Fibroblast of skin of left quadriceps (primary cell): ENCODE measurements around the gene SERPINI2.
"Not testable (repeated sequence)": the region's sequence is repeated elsewhere in the genome, so short reads cannot be mapped to it uniquely, and the experiment has no call there.

ENCODE experiments used
- DNase-seq, 2 experiments: peaks; one replicate each; pipeline ENCODE4 v3.0.0-alpha.2; 2013; ENCODE audit warnings: low read depth in 2 of 2

The SERPINI2 gene

DNA sequence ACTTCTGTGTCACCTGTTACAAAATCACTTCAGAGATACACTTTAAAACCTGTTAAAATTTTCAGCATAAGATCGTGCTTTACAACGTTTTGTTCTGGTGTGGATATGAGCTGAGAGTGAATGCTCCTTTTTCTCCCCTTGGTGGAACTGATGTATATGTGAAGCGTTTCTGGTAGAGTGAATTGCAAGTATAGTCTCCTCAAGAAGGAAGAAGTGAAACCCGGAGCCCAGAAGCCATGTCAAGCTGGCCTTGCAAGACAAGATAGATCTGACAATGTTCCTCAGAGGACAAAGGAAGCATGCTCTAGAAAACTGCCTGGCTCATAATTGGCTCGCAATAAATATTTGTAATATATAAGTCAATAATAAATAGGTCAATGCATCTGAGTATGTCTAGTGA, 23.6 kb downstream of the SERPINI2 start:
- DNase-seq, result no peak

DNA sequence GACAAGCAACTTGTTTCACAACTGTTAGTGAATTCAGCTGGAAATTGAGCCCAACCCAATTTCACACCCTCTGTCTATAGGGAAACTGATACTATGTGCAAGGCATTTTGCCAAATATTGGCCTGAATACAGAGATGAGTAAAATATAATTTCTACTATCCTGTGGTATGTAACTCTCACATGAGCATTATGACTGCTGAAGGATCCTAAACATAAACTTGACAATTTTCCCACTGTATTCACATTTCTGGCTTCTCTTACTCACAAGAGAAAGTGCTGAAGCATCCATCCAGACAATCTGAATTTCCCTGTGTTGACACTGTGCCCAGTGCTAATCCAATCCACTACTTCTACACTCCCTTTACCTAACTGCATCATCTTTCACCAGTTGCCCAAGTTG, 28.4 kb downstream of the SERPINI2 start:
- no peak for DNase-seq

DNA sequence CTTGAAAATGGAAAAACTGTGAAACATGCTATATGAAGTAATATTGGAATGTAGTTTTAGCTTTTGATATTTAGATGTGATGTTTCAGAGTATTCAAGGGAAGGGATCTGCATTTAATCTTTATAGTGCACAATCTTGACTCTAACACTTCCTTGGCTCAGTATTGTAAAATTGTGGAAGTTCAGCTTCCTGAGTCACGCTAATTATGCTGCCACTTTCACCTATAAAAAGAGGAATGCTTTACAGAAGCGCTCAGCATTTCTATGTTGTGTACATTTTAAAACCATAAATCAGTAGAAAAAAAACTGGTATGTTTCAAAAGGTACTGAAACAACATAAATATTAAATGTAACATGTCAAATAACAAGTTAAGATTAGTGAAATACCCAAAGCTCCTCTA, 32.6 kb downstream of the SERPINI2 start:
- no peak for DNase-seq

DNA sequence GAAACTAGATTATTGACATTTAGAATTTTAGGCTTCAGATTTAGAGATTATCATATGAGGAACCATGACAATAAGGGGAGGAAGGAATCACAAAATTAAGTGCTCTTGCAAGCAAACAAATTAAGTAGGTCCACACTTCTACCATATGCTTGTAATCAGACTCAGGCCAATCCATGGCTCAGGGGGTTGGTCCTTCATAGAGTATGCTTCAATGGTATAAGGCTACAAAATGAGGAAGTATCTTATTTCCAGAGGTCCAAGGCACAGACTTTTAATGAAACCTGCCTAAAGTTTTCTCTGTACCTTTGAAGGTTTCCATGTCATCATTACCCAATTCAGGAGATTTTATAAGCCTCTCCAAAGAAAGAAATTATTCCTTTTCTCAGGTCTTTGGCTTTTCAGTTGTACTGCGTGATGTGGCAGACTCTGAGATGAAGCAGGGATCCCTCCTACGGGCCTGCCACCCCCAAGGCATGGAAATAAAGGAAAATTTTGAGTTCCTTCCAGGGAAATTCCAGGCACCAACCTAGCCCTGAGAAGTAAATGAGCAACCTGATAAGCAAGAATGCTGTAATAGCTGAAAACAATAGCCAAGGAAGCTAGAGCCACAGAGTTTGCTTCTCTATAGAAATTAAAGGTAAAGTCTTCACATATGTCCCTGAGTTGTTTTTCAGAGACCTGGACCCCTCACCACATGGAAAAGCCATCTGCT, 36.3 kb downstream of the SERPINI2 start:
- DNase-seq, result no peak

DNA sequence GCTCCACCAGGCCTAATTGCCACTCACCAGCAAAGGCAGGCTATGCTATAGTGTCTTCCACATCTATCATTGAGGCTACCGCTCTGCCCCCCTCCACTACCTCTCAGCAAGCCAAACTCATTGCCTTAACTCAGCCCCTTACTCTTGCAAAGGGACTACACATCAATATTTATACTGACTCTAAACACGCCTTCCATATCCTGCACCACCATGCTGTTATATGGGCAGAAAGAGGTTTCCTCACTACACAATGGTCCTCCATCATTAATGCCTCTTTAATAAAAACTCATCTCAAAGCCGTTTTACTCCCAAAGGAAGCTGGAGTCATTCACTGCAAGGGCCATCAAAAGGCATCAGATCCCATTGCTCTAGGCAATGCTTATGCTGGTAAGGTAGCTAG, 46.9 kb downstream of the SERPINI2 start:
- not testable (repeated sequence) for DNase-seq

DNA sequence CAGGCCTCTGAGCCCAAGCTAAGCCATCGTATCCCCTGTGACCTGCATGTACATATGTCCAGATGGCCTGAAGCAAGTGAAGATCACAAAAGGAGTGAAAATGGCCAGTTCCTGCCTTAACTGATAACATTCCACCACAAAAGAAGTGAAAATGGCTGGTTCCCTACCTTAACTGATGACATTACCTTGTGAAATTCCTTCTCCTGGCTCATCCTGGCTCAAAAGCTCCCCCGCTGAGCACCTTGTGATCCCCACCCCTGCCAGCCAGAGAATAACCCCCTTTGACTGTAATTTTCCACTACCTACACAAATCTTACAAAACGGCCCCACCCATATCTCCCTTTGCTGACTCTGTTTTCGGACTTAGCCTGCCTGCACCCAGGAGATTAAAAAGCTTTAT, 51.4 kb downstream of the SERPINI2 start:
- DNase-seq, result not testable (repeated sequence)

DNA sequence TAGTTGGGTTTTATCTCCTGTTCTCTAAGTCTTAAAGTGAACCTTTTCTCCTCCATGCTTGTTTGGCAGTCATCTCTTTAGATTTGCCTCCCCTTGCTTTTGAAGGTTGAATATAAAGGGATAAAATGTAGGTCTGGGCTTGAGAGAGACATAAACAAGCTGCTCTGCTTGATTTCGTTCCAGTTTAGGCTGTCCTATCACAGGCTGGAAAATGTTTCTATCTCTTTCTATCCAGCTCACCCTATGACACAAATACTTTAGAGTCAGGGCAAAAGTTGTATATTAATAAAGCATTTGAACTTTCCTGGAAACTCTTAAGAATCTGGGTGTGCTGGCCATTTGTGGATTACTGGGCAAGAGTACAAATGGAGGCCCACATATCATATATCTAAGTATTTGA, 64.2 kb downstream of the SERPINI2 start:
- no peak for DNase-seq

DNA sequence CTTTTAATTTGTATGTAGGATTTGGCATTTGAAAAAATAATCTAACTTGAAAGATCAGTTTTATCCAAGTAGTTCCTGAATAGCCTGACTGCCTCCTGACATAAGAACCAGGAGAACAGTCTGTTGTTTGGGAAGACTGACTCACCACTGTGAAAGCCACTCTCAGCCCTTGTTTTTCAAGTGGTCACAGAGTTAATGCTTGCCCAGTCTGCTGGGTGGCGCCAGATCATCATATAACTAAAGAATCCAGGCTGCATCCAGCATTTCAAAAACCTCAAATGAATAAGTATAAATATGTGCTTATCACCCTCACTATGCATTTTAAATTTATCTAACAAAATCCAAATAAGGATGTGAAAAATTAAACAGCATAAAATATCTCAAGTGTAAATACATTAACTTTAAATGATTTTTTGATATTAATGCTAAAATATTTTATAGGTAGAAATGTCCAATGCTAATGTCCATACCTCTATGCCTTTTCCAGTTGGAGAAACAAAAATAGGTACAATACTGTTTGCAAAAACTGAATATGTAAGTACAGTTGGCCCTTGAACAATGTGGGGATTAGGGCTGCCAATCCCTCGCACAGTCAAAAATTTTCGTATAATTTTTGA, 66.9 kb downstream of the SERPINI2 start:
- DNase-seq, result peak; percentile 7 to 19

DNA sequence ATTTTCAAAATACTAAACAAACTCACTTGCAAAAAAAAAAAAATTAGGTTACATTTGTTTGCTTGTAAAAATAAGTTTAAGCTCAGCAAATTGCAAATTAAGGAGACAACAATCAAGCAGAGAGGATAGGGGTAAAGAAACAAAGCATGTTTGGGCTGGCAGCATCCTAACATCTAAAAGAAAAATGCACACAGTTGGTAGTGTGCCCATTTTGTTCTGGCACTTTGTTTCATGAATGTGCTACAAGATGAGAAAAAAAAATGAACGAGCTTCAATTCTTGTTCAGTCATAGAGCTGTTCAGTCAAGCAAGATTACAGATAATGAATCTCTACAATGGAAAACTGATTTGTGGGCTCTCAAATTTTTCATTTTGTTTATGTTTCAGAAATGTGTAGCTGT, 76.0 kb downstream of the SERPINI2 start:
- DNase-seq, result no peak

DNA sequence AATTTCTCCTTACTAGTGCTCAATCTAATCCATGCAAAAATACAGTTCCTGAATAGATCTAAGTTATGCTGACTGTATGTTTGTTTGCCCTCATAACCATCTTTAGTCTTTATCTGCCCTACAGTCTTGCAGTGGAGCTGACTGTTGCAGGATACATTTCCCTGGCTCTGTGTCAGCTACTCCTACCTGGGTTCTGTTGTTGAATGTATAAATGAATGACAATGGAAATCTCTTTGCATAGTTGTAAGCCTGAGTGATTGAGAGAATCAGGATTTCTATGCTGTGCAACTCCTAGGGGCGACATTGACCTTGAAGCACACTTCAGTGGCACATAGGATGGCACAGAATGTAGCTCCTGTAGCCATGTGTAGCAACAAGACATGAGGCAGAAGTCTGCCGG, 77.8 kb downstream of the SERPINI2 start:
- no peak for DNase-seq

DNA sequence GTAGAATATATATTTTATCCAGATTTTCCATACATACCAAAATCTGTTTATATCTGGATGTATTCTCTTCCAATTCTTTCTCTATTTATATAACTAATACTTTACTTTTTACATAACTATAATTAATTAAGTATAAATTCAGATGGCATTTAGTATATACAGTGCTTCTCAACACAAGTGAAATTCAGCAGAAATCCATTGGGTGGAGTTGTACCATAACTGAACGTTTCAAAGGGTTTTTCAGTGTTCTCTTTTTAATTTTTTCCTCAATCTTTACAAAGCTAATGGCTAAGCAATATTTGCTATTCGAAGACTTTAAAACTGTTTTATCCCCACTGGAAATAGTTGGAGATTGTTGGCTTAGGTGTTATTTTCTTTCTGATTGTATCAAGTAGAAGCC, 79.8 kb downstream of the SERPINI2 start:
- DNase-seq, result no peak
